CD4-positive, alpha-beta T cell treated with Interleukin-12 subunit alpha and Interleukin-12 subunit beta, for 1 hour (primary cell): Measurements from ENCODE around the gene CNTROB.
"Not testable (repeated sequence)": the region's sequence is repeated elsewhere in the genome, so short reads cannot be mapped to it uniquely, and the experiment has no call there.

Experiments
- DNase-seq: peaks from one replicate; pipeline ENCODE4 v3.0.0-alpha.2; 2020

The CNTROB gene

DNA sequence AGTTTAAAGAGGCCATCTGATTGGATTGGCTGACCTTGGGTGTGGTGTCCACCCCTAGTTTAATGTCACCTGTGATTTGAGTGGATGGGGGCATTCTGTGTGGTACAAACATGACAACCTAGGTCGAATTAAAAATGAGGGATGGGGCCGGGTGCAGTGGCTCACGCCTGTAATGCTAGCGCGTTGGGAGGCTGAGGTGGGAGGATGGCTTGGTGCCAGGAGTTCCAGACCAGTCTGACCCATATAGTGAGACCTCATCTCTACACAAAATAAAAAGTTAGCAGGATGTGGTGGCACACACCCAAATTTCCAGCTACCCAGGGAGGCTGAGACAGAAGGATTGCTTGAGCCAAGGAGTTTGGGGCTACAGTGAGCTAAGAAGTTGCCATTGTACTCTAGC, 14.4 kb downstream of the CNTROB start:
- DNase-seq: no peak

DNA sequence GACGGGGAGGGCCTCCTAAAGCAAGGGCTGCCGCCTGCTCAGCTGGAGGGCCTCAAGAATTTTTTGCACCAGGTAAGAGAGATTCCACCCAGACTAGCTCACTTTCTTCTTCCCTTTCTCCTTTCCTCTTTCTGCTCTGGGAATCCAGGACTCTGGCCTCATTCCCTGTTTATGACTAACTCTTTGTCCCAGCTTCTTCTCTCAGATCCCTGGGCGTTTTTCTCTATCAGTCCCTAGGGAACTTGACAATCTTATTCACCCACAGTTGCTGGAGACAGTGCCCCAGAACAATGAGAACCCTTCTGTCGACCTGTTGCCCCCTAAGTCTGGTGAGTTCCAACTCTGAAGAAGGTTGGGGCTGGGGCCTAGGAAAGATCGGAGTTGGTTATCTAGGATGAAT, 15.6 kb downstream of the CNTROB start:
- DNase-seq: no peak

DNA sequence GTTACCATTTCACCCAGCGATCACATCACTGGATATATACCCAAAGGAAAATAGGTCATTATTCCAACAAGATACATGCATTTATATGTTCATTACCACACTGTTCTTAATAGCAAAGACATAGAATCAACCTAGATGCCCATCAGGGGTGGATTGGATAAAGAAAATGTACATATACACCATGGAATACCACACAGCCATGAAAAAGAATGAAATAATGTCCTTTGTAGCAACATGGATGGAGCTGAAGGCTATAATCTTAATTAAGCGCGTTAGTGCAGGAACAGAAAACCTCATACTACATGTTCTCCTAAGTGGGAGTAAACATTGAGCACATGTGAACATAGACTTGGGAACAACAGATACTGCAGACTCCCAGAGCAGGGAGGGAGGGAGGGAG, 18.6 kb downstream of the CNTROB start:
- no peak for DNase-seq

DNA sequence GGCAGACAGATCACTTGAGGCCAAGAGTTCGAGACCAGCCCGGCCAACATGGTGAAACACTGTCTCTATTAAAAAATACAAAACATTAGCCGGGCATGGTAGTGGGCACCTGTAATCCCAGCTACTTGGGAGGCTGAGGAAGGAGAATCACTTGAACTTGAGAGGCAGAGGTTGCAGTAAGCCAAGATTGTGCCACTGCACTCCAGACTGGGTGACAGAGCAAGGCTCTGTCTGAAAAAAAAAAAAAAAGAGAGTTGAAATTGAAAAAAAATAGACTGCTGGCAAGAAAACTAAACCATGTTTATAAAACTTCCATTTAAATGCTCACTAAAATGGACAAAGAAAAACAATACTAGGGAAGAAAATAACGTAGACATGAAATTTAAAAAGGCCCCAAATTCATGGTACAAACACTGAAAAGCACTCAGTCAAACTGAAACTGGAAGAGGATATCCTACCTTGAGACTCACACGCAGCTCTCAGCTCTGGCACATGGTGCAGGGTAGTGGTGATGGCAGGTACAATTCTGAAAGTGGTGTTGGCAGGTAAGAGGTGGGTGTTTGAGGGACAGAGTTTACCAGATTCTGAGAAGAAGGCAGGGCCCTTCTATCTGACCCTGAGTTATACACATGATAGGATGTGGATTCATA, 19.3 kb downstream of the CNTROB start:
- peak; percentile 16 for DNase-seq

DNA sequence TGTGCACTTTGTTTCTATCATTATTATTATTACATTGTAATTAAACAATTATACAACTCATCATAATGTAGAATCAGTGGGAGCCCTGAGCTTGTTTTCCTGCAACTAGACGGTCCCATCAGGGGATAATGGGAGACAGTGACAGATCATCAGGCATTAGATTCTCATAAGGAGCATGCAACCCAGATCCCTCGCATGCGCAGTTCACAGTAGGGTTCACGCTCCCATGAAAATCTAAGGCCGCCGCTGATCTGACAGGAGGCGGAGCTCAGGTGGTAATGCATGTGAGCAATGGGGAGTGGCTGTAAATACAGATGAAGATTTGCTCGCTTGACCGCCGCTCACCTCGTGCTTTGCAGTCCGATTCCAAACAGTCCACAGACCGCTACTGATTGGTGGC, 21.3 kb downstream of the CNTROB start:
- DNase-seq: not testable (repeated sequence)

DNA sequence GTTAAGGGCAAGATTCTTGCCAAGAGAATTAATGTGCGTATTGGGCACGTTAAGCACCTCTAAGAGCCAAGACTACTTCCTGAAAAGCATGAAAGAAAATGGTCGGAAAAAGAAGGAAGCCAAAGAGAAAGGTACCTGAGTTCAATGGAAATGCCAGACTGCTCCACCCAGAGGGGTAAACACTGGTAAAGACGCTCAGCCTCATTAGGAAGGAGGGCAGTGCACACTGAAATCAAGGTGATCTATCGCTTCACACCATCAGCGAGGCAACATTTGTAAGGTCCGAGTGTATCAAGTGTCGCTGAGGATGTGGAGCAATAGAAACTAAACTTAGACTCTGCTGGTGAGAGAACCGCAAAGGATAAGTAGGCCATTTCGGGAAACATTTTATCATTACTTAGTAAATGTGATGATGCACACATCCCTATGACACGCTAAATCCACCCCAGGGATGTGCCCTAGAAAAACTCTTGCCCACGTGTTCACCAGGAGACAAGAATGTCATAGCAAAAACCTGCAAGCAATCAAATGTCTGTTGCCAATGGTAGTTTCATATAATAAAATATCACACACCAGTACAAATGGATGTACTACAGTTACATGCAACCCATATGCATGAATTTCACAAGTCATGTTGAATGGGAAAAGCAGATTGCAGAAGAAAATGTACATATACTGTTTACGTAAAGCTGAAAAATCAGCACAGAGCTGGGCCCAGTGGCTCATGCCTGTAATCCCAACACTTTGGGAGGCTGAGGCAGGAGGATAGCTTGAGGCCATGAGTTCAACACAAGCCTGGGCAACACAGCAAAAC, 23.6 kb downstream of the CNTROB start:
- no peak for DNase-seq

DNA sequence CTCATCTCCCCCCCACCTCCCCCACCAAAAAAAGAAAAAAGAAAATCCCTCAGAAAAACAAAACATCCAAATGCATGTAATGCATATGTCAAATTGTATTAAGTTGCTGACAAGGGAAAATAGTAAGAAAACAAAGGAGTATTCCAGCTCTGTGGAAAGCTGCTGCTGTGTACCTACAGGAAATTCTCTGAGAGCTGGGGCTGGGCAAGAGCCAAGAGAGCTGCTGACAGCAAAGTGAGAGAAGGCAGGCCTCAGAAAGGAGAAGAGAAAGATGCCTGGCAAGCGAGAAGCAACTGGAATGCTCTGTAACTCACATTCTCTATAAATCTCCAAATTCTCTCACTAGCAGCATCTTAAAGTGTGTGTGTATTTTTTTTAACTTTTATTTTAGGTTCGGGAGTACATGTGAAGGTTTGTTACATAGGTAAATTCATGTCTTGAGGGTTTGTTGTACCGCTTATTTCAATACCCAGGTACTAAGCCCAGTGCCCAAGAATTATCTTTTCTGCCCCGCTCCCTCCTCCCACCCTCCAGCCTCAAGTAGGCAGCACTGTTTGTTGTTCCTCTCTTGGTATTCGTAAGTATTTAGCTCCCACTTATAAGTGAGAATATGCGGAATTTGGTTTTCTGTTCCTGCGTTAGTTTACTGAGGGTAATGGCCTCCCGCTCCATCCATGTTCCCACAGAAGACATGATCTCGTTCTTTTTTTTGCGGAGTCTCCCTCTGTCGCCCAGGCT, 24.4 kb downstream of the CNTROB start:
- DNase-seq: no peak

DNA sequence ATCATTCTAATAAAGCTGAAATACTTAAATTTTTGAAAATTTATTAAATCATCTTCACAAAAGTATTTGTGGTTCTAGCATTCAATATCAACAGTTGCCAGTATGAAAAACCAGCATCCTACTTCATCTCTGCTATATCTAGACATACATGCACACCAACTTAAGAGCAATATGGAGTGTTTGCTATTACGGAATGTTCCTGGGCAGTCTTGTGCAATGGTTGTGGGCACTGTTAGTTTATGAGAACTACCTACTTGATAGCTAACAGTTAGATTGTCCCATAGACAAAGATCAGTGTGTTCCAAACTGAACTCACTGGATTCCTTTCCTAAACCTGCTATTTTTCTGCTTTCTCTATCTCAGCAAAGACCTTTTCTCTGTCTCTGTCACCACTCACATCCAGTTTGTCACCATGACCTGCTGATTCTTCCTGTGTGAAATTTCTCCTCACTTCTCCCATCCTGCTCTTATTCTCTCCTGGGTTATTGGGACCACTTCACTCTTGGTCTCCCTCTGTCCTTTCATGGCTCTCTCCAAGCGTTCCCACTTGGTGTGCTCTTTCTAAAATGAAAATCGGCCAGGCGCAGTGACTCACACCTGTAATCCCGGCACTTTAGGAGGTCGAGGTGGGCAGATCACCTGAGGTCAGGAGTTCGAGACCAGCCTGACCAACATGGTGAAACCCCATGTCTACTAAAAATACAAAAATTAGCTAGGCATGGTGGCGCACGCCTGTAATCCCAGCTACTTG, 27.7 kb downstream of the CNTROB start:
- no peak for DNase-seq

DNA sequence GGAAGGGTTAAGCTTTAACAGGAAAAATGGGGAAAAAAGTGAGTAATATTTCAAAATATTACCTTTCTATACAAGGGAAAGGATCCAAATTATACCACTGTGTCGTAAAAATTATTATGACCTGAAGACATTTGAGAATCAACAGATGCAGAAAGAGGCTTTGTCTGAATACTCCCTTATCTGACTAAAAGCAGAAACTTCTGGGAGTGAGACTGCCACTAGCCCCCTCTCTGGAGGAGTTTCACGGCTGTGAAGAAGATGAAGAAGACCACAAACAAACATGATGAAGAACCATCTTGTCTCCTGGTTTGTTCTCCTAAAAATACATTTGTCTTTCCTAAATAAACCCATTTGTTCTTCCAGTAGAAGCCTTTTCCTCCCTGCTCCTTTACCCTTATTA, 29.4 kb downstream of the CNTROB start:
- DNase-seq: no peak

DNA sequence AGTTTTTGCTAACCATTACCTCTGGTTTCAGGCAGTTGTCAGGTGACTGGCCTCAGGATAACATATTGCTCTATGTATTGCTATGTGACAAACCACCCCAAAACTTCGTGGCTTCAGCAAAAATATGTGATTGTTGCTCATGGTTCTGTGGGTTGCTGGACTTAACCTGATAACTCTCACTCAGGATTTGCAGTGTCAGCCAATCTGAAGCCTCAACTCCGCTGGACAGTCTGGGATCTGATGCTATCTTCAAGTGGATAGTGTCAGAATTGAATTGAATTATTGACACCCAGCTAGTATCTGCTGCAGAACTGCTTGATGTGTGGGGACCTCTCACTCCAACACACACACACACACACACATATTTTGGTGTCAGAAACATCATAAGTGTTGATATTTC, 35.7 kb downstream of the CNTROB start:
- no peak for DNase-seq

DNA sequence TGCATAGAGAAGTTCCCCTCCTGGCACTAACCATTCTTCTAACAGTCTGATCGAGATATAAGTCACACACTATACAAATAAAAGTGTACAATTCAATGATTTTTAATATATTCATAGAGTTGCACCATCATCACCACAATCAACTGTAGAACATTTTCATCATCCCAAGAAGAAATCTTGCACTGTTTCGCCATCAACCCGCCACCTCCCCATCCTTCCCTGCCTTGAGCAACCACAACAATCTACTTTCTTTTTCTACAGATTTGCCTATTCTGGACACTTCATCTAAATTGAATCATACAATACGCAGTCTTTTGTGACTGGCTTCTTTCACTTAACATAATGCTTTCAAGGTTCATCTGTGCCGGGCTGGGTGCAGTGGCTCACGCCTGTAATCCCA, 37.4 kb downstream of the CNTROB start:
- no peak for DNase-seq

DNA sequence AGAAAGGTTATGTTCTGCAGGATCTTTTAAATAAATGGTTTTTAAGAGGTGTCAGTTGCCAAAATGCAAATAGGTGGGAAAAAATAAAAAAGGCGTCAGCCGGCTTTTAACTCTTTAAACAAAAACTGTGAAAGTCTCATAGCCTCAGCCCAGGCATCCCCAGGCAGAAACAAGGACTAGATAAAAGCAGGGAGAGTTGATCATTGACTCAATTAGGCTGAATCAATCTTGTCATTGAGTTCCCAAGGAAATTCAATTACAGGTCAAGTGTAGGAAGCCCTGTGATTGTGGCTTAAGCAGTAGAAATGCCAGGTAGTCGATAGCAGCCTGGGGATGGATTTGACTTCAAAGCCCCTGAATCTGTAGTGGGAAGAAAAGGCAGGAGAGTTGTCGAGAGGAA, 39.6 kb downstream of the CNTROB start:
- DNase-seq: no peak

DNA sequence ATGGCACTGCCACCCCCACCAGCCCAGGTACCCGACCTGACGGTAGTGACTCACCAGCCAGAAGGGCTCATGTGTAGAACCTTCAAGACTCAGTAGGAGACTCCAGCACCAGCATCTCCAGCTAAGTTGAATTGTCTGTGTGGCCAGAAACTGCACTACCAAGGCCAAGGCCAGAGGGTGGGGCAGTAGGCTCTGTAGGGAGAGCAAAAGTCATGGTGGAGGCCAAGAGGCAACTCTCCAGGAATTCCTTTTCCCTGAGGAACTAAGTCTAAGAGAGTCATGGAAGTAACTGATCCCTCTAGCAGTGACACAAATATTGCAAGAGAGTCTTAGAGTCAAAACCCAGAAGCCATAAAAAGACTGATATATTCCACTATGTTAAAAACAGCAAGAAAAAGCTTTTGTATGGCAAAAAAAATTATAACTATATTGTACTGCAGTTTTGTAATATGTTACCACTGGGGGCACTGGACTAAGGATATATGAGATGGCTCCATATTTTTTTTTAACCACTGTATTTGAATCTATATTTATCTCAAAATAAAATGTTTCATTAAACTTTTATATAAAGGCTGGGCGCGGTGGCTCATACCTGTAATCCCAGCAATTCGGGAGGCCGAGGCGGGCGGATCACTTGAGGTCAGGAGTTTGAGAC, 40.3 kb downstream of the CNTROB start:
- DNase-seq: no peak

DNA sequence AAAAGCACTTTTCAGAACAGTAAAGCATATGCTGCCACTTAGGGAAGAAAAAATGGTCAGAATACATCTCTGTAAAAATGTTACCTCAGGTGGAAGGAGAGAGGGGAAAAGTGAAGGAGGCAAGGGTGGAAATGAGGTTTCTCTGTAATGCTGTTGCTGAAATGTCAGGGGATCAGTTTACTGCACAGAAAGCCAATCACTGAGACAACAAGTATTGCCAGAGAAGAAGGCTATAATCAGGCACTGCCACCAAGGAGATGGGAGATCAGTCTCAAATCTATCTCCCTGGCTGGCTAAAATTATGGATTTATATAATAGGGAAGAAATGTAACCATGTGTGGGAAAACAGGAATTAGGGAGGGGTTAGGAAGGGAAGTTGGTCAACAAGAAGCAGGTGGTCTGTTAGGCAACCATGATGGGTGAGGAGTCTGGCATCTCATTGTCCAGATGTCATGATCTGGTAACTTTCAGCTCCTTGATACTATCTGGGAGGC, 42.7 kb downstream of the CNTROB start:
- DNase-seq: no peak

DNA sequence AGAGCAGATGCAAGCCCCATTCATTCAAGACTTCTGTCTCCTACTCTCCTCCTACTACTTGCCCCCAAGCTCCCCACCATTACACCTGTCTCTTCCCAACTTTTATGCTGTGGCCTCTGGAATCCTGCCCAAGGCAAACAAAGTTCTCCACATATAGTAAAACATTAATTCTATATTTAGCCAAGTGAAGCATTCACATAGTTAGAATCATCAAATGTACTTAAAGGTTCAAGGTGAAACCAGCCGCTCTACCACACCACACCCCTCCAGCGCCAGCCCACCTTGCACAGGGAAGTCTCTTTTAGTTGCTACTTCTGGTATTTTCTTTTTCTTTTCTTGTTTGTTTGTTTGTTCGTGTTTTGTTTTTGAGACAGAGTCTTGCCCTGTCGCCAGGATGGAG, 45.0 kb downstream of the CNTROB start:
- no peak for DNase-seq

DNA sequence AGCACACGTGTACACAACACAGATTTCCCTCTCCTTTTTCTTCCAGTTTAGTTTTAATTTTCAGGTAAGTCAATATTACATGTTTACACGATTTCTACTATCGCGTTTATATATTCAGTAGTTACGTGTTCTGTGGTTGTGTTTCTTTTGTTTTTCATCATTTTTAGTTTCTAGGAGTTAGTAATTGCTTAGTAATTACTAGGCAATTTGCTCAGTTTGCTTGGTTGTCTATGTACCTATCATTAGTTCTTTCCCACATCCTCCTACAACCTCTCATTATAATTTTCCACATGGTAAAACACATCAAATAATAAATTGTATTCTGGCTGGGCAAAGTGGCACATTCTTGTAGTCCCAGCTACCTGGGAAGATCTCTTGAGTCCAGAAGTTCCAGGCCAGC, 45.8 kb downstream of the CNTROB start:
- DNase-seq: no peak

DNA sequence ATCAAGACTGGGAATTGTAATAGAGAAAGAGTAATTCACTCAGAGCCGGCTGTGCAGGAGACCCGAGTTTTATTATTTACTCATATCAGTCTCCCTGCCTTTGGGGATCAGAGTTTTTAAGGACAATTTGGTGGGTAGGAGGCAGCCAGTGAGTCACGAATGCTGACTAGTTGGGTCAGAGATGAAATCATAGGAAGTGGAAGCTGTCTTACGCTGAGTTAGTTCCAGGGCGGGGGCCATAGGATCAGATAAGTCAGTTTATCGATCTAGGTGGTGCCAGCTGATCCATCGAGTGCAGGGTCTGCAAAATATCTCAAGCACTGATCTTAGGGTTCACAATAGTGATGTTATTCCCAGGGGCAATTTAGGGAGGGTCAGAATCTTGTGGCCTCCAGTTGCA, 50.2 kb downstream of the CNTROB start:
- DNase-seq: no peak

DNA sequence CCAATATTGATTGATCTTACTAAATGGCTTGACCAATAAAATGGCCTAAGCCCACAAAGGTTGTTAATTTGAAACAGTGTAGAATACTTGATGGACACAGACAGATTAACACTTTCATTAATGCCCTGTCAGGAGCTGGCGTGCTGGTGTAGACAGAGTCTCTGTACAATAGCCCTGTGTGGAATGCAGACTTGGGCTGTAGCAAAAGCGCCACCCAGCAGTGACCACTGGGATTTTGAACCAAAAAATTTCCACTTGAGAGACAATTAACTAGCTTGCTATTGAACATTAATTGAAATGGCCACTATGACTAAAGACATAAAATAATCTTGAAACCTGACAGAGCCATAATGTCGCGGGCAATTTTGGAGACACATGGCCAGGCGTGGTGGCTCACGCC, 50.7 kb downstream of the CNTROB start:
- DNase-seq: no peak

DNA sequence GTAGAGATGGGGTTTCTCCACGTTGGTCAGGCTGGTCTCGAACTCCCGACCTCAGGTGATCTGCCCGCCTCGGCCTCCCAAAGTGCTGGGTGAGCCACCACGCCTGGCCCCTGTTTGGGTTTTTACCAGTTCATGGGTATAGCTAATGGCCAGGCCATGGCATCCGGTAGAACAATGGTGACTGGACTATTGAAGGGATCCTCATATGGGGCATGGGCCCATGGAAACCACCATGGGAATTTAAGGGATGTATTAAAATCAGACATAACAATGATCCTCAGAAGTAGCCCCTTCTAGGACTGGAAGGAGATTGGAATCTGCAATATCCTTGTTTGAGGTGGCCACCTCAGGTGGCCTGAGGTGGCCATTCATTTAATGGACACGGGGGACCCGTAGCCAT, 52.9 kb downstream of the CNTROB start:
- DNase-seq: no peak

DNA sequence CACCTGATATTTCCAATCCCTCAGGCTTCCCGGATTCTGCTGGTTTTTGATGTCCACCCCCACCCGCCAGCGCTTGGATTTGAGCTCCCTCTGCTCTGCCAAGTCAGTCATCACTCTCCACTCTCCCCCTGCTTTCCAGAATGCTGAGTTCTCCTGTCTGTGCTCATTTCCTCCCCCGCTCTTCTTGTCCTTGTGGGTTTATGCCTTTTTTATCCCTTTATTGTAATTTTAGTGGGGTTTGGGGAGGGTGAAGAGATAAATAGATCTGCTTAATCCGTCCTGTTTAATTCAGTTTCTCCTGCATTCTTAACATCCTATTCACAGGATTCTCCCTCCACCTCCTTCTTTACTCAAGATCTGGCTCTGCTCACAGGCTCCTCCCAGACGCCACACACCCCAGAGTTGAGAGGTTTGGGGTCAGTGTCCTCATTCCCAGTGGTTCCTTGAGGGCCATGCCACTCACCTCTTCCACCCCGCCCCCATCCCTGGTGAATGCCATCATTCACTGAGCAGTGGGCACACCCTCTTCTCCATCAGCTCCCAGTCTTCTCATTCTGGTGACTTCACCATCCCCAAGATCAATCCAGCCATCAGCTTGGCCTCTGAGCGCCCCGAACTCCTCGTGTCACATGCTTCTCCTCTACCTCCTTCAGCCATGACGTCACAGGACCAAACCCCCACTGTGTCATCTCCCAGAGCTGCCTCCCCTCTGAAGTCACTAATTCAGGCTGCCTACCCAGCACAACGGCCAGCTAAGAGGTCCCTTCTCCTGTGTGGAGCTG, 55.3 kb downstream of the CNTROB start:
- DNase-seq: no peak

DNA sequence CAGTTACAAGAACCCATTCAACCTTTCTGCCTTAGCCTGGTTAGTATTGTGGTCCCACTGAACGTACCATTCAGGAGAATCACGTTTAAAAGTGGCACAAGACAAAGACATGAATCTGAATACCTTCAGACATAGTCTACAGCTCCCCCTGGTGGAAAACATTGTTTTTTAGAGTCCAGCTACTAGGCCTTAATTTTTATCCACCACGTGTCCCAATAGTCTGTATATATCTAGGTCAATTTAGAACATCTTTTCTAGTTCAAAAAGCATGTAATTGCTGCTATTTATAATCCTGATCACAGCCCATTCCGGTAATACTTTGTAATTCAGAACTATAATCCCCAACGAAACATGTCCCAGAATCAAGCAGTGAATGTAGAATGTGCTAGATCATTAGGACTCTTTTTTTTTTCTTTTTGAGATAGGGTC, 56.8 kb downstream of the CNTROB start:
- peak; percentile 90 for DNase-seq
